ENCODE measurements around the gene PPP6R3. TPM values are rescaled to one million over a fixed set of nuclear protein-coding genes. Genes with fewer than 3 reads are reported as not detected.
A peak's percentile ranks its signal among the peaks of the same experiment; 100 is the strongest.

Gene PPP6R3
- total RNA-seq, 1 experiment from 2014 or later = 171 TPM

- Histone ChIP-seq H3F3A (ENCODE audit: low read length, unreplicated experiment) (no peaks in the 10 kb centered on the region), H3K4me1 (ENCODE audit: insufficient read depth, low read length) (peaks cover 10% of the 10 kb centered on the region), H3K36me3 (ENCODE audit: low read depth, low read length) (peaks cover 70% of the 10 kb centered on the region), H2AFZ (ENCODE audit: low read length) (no peak overlapping the region), H3K4me3 (ENCODE audit: low read length) (no peak overlapping the region), H3K9me2 (replicated peaks; ENCODE audit: low read length) (no peaks in the 10 kb centered on the region), H3K9ac (ENCODE audit: low read length) (no peak overlapping the region), H3K27me3 (ENCODE audit: low read length) (no peaks in the 10 kb centered on the region), H3K4me2 (ENCODE audit: low read length) (no peak overlapping the region), H3K27ac (ENCODE audit: low read length) (no peak overlapping the region), H3K79me2 (ENCODE audit: low read length) (peaks cover 85% of the 10 kb centered on the region), H4K20me1 (ENCODE audit: low read length) (peaks cover 31% of the 10 kb centered on the region), H3K9me3 (ENCODE audit: low read length) (no peaks in the 10 kb centered on the region)
- no TSS peak for BruUV-seq (replicated peaks)
- no peak for TF ChIP-seq CTCF (conservative IDR thresholded peaks at IDR 0.05; ENCODE audit: low read depth, low read length)
- peak; percentile 53 for ATAC-seq
- peak; percentile 79 for DNase-seq
- CTCF ChIA-PET = no interaction called here
- intact Hi-C loops (cut with micrococcal nuclease) = no loop called here
- POLR2A ChIA-PET (ENCODE audit: unreplicated experiment) = no interaction called here
These were observed 65.4 kb downstream of the PPP6R3 start for GRCh38 chr11:68525930-68526329.

- Histone ChIP-seq H3K27ac (ENCODE audit: low read length) (no peak overlapping the region), H3K4me3 (ENCODE audit: low read length) (no peak overlapping the region), H3K4me2 (ENCODE audit: low read length) (no peak overlapping the region), H3K9me3 (ENCODE audit: low read length) (no peaks in the 10 kb centered on the region), H3K9me2 (replicated peaks; ENCODE audit: low read length) (no peaks in the 10 kb centered on the region), H2AFZ (ENCODE audit: low read length) (no peak overlapping the region), H3K79me2 (ENCODE audit: low read length) (peaks cover 96% of the 10 kb centered on the region), H3K27me3 (ENCODE audit: low read length) (no peaks in the 10 kb centered on the region), H3K4me1 (ENCODE audit: insufficient read depth, low read length) (peaks cover 17% of the 10 kb centered on the region), H4K20me1 (ENCODE audit: low read length) (peaks cover 27% of the 10 kb centered on the region), H3K9ac (ENCODE audit: low read length) (no peak overlapping the region), H3K36me3 (ENCODE audit: low read depth, low read length) (peaks cover 53% of the 10 kb centered on the region), H3F3A (ENCODE audit: low read length, unreplicated experiment) (no peaks in the 10 kb centered on the region)
- CTCF ChIA-PET = no interaction called here
- DNase-seq (no peak), ATAC-seq (no peak)
- POLR2A ChIA-PET (ENCODE audit: unreplicated experiment) = no interaction called here
- intact Hi-C loops (cut with micrococcal nuclease) = no loop called here
- no TSS peak for BruUV-seq (replicated peaks)
- TF ChIP-seq CTCF (conservative IDR thresholded peaks at IDR 0.05; ENCODE audit: low read depth, low read length) = no peak
- no peak for TF ChIP-seq EZH2 (IDR thresholded peaks at IDR 0.05; ENCODE audit: low read length, unreplicated experiment)
- no peak for TF ChIP-seq EZH2phosphoT487 (IDR thresholded peaks at IDR 0.05; ENCODE audit: borderline replicate concordance, low read length)
These were observed 67.0 kb downstream of the PPP6R3 start for GRCh38 chr11:68527585-68527984.

GRCh38 chr11:68528630-68529029 lies 68.1 kb downstream of the PPP6R3 start:
- no peak overlapping the region for H3K4me3 ChIP-seq (ENCODE audit: low read length)
- ChIA-PET CTCF (no interaction called here), POLR2A (ENCODE audit: unreplicated experiment) (no interaction called here)
- H3K4me2 ChIP-seq (ENCODE audit: low read length) = no peak overlapping the region
- H3K27me3 ChIP-seq (ENCODE audit: low read length) = no peaks in the 10 kb centered on the region
- intact Hi-C loops (cut with micrococcal nuclease) = no loop called here
- DNase-seq (no peak), ATAC-seq (no peak)
- H3K79me2 ChIP-seq (ENCODE audit: low read length) = peaks cover 98% of the 10 kb centered on the region
- TF ChIP-seq EZH2 (IDR thresholded peaks at IDR 0.05; ENCODE audit: low read length, unreplicated experiment) = no peak
- TF ChIP-seq CTCF (conservative IDR thresholded peaks at IDR 0.05; ENCODE audit: low read depth, low read length) = no peak
- no peaks in the 10 kb centered on the region for H3K9me3 ChIP-seq (ENCODE audit: low read length)
- H3K9ac ChIP-seq (ENCODE audit: low read length) = no peak overlapping the region
- H3K9me2 ChIP-seq (replicated peaks; ENCODE audit: low read length) = no peaks in the 10 kb centered on the region
- no peak overlapping the region for H3K27ac ChIP-seq (ENCODE audit: low read length)
- peaks cover 27% of the 10 kb centered on the region for H4K20me1 ChIP-seq (ENCODE audit: low read length)
- H3F3A ChIP-seq (ENCODE audit: low read length, unreplicated experiment) = no peaks in the 10 kb centered on the region
- H3K36me3 ChIP-seq (ENCODE audit: low read depth, low read length) = peaks cover 46% of the 10 kb centered on the region
- no peak overlapping the region for H2AFZ ChIP-seq (ENCODE audit: low read length)
- BruUV-seq (replicated peaks) = no TSS peak
- H3K4me1 ChIP-seq (ENCODE audit: insufficient read depth, low read length) = peaks cover 24% of the 10 kb centered on the region

Data from PC-3 (cell line).